Measurements from ENCODE around the gene BLTP3A.

Gene BLTP3A

DNA sequence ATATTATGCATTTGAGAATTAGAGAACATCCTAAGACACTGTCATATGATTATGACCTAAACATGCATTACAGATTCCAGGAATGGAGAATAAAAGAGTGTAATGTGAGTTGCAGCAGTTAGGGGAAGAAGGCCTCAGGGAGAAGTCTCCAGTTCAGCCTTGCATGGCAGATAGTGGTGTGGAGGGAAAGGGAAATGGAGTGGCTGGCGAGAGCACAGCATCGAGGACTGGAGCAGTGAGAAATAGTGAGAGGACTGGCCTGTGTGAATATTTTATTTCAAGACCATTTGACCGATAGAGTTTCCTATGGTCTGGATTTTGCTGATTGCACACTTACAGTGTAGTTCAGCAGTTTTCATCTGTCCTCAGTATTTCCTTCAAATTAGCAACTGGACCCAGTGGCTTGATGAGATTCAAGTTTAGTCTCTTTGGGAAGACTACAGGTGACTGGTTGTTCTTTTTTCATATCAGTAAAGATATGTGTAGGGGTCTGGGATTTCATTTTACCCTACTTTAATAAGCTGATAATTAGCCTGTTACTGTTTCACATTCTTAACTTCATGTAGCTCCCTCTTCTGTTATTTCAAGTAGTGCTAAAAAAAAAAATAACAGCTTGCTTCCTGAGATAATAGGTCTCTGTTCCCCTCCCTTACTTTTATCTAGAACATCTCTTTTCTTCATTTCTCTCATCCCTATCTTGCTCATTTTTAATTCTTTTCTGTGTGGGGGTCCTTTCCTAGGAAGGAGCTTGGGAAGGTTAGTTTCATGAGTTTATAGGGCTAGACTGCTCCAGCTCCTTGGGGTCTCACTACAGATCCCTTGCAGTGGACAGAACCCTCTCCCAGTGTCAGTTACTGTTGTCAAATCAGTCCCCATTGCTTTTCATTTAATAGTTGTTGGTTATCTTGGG lies 27.9 kb downstream of the BLTP3A start:
- no peak for TF ChIP-seq TEAD4 (IDR thresholded peaks at IDR 0.05)
- TF ChIP-seq TAF1 (IDR thresholded peaks at IDR 0.05; ENCODE audit: low read depth), result no peak
- TF ChIP-seq RAD21 (IDR thresholded peaks at IDR 0.05; ENCODE audit: low read depth), result no peak
- no peak for TF ChIP-seq EP300 (IDR thresholded peaks at IDR 0.05; ENCODE audit: borderline replicate concordance)
- no peak for TF ChIP-seq TCF12 (IDR thresholded peaks at IDR 0.05; ENCODE audit: low read depth)
- TF ChIP-seq, protein P1, sequence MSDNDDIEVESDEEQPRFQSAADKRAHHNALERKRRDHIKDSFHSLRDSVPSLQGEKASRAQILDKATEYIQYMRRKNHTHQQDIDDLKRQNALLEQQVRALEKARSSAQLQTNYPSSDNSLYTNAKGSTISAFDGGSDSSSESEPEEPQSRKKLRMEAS (IDR thresholded peaks at IDR 0.05), result no peak
- TF ChIP-seq, protein P2, sequence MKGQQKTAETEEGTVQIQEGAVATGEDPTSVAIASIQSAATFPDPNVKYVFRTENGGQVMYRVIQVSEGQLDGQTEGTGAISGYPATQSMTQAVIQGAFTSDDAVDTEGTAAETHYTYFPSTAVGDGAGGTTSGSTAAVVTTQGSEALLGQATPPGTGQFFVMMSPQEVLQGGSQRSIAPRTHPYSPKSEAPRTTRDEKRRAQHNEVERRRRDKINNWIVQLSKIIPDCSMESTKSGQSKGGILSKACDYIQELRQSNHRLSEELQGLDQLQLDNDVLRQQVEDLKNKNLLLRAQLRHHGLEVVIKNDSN (IDR thresholded peaks at IDR 0.05), result no peak
- TF ChIP-seq CREB1 (IDR thresholded peaks at IDR 0.05; ENCODE audit: low read depth), result no peak
- no peak for TF ChIP-seq YY1 (IDR thresholded peaks at IDR 0.05; ENCODE audit: low read depth)
- no peak for TF ChIP-seq ZBTB7A (IDR thresholded peaks at IDR 0.05; ENCODE audit: low read depth)
- no peak for TF ChIP-seq EGR1 (IDR thresholded peaks at IDR 0.05)
- TF ChIP-seq, protein P3, sequence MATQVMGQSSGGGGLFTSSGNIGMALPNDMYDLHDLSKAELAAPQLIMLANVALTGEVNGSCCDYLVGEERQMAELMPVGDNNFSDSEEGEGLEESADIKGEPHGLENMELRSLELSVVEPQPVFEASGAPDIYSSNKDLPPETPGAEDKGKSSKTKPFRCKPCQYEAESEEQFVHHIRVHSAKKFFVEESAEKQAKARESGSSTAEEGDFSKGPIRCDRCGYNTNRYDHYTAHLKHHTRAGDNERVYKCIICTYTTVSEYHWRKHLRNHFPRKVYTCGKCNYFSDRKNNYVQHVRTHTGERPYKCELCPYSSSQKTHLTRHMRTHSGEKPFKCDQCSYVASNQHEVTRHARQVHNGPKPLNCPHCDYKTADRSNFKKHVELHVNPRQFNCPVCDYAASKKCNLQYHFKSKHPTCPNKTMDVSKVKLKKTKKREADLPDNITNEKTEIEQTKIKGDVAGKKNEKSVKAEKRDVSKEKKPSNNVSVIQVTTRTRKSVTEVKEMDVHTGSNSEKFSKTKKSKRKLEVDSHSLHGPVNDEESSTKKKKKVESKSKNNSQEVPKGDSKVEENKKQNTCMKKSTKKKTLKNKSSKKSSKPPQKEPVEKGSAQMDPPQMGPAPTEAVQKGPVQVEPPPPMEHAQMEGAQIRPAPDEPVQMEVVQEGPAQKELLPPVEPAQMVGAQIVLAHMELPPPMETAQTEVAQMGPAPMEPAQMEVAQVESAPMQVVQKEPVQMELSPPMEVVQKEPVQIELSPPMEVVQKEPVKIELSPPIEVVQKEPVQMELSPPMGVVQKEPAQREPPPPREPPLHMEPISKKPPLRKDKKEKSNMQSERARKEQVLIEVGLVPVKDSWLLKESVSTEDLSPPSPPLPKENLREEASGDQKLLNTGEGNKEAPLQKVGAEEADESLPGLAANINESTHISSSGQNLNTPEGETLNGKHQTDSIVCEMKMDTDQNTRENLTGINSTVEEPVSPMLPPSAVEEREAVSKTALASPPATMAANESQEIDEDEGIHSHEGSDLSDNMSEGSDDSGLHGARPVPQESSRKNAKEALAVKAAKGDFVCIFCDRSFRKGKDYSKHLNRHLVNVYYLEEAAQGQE (IDR thresholded peaks at IDR 0.05; ENCODE audit: low read depth), result no peak

DNA sequence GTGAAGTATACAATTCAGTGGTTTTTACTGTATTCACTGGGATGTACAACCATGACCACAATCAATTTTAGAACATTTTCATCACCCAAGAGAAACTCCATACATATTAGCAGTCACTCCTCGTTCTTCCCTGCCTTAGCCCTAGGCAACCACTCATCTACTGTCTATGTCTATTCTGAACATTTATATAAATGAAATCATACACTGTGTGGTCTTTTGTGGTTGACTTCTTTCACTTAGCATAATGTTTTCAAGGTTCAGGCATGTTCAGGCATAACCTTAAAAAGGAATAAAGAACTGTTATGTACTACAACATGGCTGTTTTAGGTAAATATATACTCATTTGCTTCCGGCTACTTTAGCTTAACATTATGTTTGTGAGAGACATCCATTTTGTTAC lies 37.3 kb downstream of the BLTP3A start:
- no peak for TF ChIP-seq YY1 (IDR thresholded peaks at IDR 0.05; ENCODE audit: low read depth)
- no peak for TF ChIP-seq CREB1 (IDR thresholded peaks at IDR 0.05; ENCODE audit: low read depth)
- no peak for TF ChIP-seq EP300 (IDR thresholded peaks at IDR 0.05; ENCODE audit: borderline replicate concordance)
- no peak for TF ChIP-seq RAD21 (IDR thresholded peaks at IDR 0.05; ENCODE audit: low read depth)
- TF ChIP-seq EGR1 (IDR thresholded peaks at IDR 0.05), result no peak
- TF ChIP-seq ZBTB7A (IDR thresholded peaks at IDR 0.05; ENCODE audit: low read depth), result no peak
- no peak for TF ChIP-seq NFIC (IDR thresholded peaks at IDR 0.05)
- TF ChIP-seq, protein P1 (IDR thresholded peaks at IDR 0.05), result no peak
- TF ChIP-seq TEAD4 (IDR thresholded peaks at IDR 0.05), result no peak
- TF ChIP-seq TAF1 (IDR thresholded peaks at IDR 0.05; ENCODE audit: low read depth), result no peak
- no peak for TF ChIP-seq CEBPB (IDR thresholded peaks at IDR 0.05)
- no peak for TF ChIP-seq FOXM1 (IDR thresholded peaks at IDR 0.05; ENCODE audit: borderline replicate concordance, low read depth)
- TF ChIP-seq, protein P2 (IDR thresholded peaks at IDR 0.05), result no peak
- TF ChIP-seq, protein P3 (IDR thresholded peaks at IDR 0.05; ENCODE audit: low read depth), result no peak
- TF ChIP-seq TCF12 (IDR thresholded peaks at IDR 0.05; ENCODE audit: low read depth), result no peak

DNA sequence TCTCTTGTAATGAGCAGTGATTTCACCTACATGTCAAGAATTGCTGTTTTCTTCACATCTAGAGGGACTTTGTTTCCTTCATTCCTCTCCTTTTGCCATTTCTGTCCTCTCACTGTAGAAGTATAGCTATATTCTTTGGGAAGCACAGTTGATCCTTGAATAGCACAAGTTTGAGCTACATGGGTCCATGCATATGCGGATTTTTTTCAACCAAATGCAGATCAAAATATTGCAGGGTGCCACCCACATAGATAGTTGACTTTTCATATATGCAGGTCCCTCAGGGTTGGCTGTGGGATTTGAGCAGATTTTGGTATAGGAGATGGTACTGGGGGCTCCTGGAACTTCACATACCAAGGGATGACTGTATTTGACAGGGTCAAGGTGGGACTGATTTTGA lies 41.1 kb downstream of the BLTP3A start:
- TF ChIP-seq RAD21 (IDR thresholded peaks at IDR 0.05; ENCODE audit: low read depth) (no peak), NFIC (IDR thresholded peaks at IDR 0.05) (no peak), TCF12 (IDR thresholded peaks at IDR 0.05; ENCODE audit: low read depth) (no peak)
- TF ChIP-seq, protein P2 (IDR thresholded peaks at IDR 0.05), result no peak

DNA sequence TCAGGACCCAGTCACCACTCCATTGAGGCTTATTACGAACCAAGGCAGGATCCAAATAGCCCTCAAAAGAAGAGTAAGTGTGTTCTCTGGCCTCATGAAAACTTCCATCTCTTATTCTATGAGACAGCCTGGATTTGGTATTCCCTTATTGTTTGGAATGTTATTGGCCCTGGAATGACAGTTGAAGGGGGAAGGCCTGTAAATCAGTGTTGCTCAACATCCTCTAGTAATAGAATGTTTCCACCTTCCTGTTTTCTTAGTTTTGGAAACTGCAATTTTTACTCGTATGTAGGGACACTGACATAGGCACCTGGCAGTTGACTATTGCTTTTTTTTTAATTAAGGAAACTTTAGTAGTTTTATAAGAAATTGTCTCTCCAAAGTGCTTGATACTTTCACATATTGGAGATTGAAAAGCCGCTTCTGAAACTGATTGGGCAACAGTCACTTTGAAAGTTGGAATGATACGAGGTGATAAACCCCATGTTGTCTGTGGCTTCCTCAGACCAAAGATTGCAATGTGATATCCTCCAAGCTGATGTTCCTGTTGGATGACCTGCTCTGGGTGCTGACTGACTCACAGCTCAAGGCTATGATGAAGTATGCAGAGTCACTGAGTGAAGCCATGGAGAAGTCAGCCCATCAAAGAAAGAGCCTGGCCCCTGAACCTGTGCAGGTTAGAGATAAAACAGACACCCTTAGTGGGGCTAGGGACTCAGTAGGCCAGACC lies 43.1 kb downstream of the BLTP3A start:
- no peak for TF ChIP-seq TEAD4 (IDR thresholded peaks at IDR 0.05)
- TF ChIP-seq YY1 (IDR thresholded peaks at IDR 0.05; ENCODE audit: low read depth), result no peak
- TF ChIP-seq, protein P3 (IDR thresholded peaks at IDR 0.05; ENCODE audit: low read depth), result no peak
- no peak for TF ChIP-seq FOXM1 (IDR thresholded peaks at IDR 0.05; ENCODE audit: borderline replicate concordance, low read depth)
- no peak for TF ChIP-seq ZBTB7A (IDR thresholded peaks at IDR 0.05; ENCODE audit: low read depth)

Measured in Ishikawa (cell line).